Upper lobe of right lung (tissue), 1 donor: Measurements from ENCODE around the gene CT55. TPM values are rescaled to one million over a fixed set of nuclear protein-coding genes. Genes with fewer than 3 reads are reported as not detected.
"Not testable (repeated sequence)": the region's sequence is repeated elsewhere in the genome, so short reads cannot be mapped to it uniquely, and the experiment has no call there.

Source experiments
- ATAC-seq: fragments of 200-7000 bp; cut with Tn5 transposase; one replicate; pipeline ENCODE4 v1.9.1; 2020; ENCODE audit warnings: mild to moderate bottlenecking, moderate library complexity
- DNase-seq: peaks from one replicate; pipeline ENCODE4 v3.0.0-alpha.2; 2020
- H3K27ac ChIP-seq: fragments of 200-600 bp; one replicate; pipeline ENCODE4 v1.8.0; 2022
- H3K27me3 ChIP-seq: fragments of 200-600 bp; one replicate; pipeline ENCODE4 v1.8.0; 2022; ENCODE audit warnings: mild to moderate bottlenecking
- H3K36me3 ChIP-seq: fragments of 200-600 bp; one replicate; pipeline ENCODE4 v1.8.0; 2022
- H3K4me1 ChIP-seq: fragments of 200-600 bp; one replicate; pipeline ENCODE4 v1.8.0; 2022
- H3K4me3 ChIP-seq: fragments of 200-600 bp; one replicate; pipeline ENCODE4 v1.8.0; 2022; ENCODE audit warnings: mild to moderate bottlenecking
- H3K9me3 ChIP-seq: fragments of 200-600 bp; one replicate; pipeline ENCODE4 v1.8.0; 2022
- CTCF ChIP-seq: fragments of 200-600 bp; IDR thresholded peaks from one replicate; pipeline ENCODE4 v1.8.0; 2022; ENCODE audit warnings: antibody characterized with exemption
- intact Hi-C: fragments of 100-400 bp; cut with DNase I; formaldehyde crosslinking; loops from one replicate; pipeline ENCODE4 v1.11.0; 2022
- long read RNA-seq: library from polyadenylated mRNA; unstranded; transcript quantifications from one replicate; pipeline ENCODE4 v2.0.0, GENCODE V29; 2021
- total RNA-seq: library from RNA; stranded (reverse); fragmentation: NEBNext Ultra II Directional; extraction: Animal tissue kit (Norgen Biotek cat#: 25700); gene quantifications from one replicate; pipeline ENCODE4 v1.2.1, GENCODE V29; 2021
- donor health status: DM: no; HTN: yes; CAD: no; lungs with severe emphysema.

CT55 gene
- not detected for total RNA-seq
- long read RNA-seq = 0 reads

DNA sequence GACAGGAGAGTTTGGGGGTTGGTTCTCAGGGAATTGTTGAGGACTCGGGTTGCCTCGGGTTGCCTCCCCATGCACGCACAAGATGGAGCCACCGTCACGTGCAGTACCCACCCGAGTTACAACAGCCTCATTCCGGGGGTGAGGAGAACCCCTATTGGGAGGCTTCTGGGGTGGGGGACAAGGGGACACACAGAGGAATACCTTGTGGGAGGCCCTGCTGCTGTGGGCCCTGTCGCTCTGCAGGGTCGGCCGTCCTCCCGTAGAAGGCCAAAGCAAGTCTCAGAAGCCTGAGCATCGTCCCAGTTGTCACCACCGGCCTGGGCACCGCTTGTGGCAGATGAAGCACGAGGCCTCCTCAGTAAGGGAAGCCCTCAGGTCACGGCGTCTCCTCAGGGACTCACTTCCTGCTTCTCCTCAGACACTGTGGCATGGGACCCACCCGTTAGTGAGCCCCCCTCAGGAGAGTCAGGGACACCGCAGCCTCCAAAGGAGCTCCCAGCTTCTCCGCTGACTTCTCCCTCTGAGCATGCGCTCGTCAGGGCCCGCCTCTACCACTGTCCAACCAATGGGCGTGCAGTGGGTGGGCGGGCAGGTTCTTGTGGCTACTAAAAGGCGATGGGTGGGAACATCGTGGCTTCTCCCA lies at the start of gene CT55:
Gene CT55, minus strand, starts transcription at position 522 of the 643 bp plus-strand sequence. Its CDS starts 227 bp downstream, at position 295.
- Histone ChIP-seq H3K27ac (no peak within 1 kb of the TSS), H3K4me3 (no peak within 1 kb of the TSS), H3K9me3 (no peaks in the 10 kb centered on the region), H3K27me3 (no peaks in the 10 kb centered on the region), H3K36me3 (no peaks in the 10 kb centered on the region), H3K4me1 (no peaks in the 10 kb centered on the region)
- no peak for TF ChIP-seq CTCF
- ATAC-seq = no peak
- DNase-seq = no peak
- intact Hi-C loops = no loop called here

GRCh38 chrX:135213200-135213844 lies 42.1 kb upstream of the CT55 start:
- TF ChIP-seq CTCF = no peak
- Histone ChIP-seq H3K4me1 (no peaks in the 10 kb centered on the region), H3K27me3 (no peaks in the 10 kb centered on the region), H3K4me3 (no peak overlapping the region), H3K27ac (no peak overlapping the region), H3K9me3 (no peaks in the 10 kb centered on the region), H3K36me3 (no peaks in the 10 kb centered on the region)
- intact Hi-C loops = no loop called here
- ATAC-seq (no peak), DNase-seq (no peak)

GRCh38 chrX:135206427-135206826 lies 35.2 kb upstream of the CT55 start:
- H3K27ac ChIP-seq, ATAC-seq, H3K27me3 ChIP-seq, H3K4me1 ChIP-seq, intact Hi-C loops, H3K4me3 ChIP-seq, H3K36me3 ChIP-seq, H3K9me3 ChIP-seq: not testable (repeated sequence)
- TF ChIP-seq CTCF = peak; percentile 46
- peak; percentile 66 for DNase-seq

DNA sequence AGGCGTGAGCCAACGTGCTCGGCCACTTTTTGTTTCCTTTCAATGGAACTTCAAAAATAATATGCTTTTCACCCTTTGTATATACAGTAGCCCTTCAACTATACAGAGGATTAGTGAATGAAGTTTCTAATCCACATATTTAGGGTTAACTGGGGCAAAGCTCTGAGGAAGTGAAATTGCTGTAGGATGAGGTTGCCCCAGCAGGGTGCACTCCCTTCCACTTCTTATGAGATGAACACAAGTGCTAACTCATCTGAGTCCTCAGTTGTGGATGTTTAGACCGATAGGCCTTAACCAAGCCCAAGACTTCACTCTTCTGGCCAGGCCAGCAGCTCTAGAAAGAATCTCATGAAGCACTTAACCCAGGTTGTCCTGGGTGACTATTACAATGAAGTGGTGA lies 29.1 kb upstream of the CT55 start:
- intact Hi-C loops = no loop called here
- no peak overlapping the region for H3K4me3 ChIP-seq
- DNase-seq (no peak), ATAC-seq (no peak)
- no peaks in the 10 kb centered on the region for H3K9me3 ChIP-seq
- no peaks in the 10 kb centered on the region for H3K4me1 ChIP-seq
- H3K27me3 ChIP-seq = no peaks in the 10 kb centered on the region
- H3K36me3 ChIP-seq = no peaks in the 10 kb centered on the region
- no peak overlapping the region for H3K27ac ChIP-seq
- TF ChIP-seq CTCF = no peak

GRCh38 chrX:135194684-135195083 lies 23.5 kb upstream of the CT55 start:
- DNase-seq = no peak
- Histone ChIP-seq H3K4me3 (no peak overlapping the region), H3K36me3 (no peaks in the 10 kb centered on the region), H3K27me3 (no peaks in the 10 kb centered on the region), H3K9me3 (no peaks in the 10 kb centered on the region), H3K4me1 (no peaks in the 10 kb centered on the region), H3K27ac (no peak overlapping the region)
- TF ChIP-seq CTCF = no peak
- intact Hi-C loops = no loop called here
- no peak for ATAC-seq
